B cell (primary cell): ENCODE measurements around the gene NTRK3. TPM values are rescaled to one million over a fixed set of nuclear protein-coding genes. Genes with fewer than 3 reads are reported as not detected.

Source experiments
- ATAC-seq: fragments of 200-7000 bp; cut with Tn5 transposase; one replicate; pipeline ENCODE4 v1.10.0; 2021; ENCODE audit warnings: low read depth, mild to moderate bottlenecking, moderate number of reproducible peaks, moderate library complexity
- CTCF ChIA-PET: fragments of 350-600 bp; sonication (Branson Sonifier 250); formaldehyde crosslinking; loops from one replicate; lab custom pipeline; 2021; ENCODE audit warnings: antibody characterized with exemption, inconsistent platforms; lab: Charles Lee
- POLR2A ChIA-PET: fragments of 350-600 bp; sonication (Branson Sonifier 250); formaldehyde crosslinking; loops from one replicate; lab custom pipeline; 2021; ENCODE audit warnings: antibody characterized with exemption; lab: Charles Lee
- DNase-seq: peaks from one replicate; pipeline ENCODE4 v3.0.0; 2013
- H2AFZ ChIP-seq: 2 replicates; pipeline ENCODE4 v1.6.1; 2012; ENCODE audit warnings: mild to moderate bottlenecking, low read depth, low read length; ENCODE audit not compliant: insufficient read depth, poor library complexity, severe bottlenecking
- H3K27ac ChIP-seq, 2 donors: 1 replicate in 1 of 2; 2 replicates in 1 of 2; pipeline ENCODE4 v1.5.1; 2012 to 2013; ENCODE audit warnings: low read length in 2 of 2, mild to moderate bottlenecking in 2 of 2, moderate library complexity in 1 of 2
- H3K27me3 ChIP-seq, 4 experiments: fragments of 200-600 bp in 1 of 4; sonication (generic) in 1 of 4; replicated peaks in 1 of 4; 1 replicate in 2 of 4; 2 replicates in 2 of 4; pipeline versions ENCODE4 v1.6.1 to v1.7.0; 2013 to 2016; ENCODE audit warnings: low read length in 3 of 4, mild to moderate bottlenecking in 2 of 4, mixed read lengths in 1 of 4, moderate library complexity in 1 of 4; ENCODE audit not compliant: insufficient read depth in 4 of 4, control insufficient read depth in 3 of 4; ENCODE audit errors: control extremely low read depth in 1 of 4
- H3K36me3 ChIP-seq, 2 experiments: replicated peaks in 1 of 2; 1 replicate in 1 of 2; 2 replicates in 1 of 2; pipeline versions ENCODE4 v1.6.1 to v1.7.1; 2013; ENCODE audit warnings: low read length in 1 of 2; ENCODE audit not compliant: insufficient read depth in 2 of 2, control insufficient read depth in 1 of 2; ENCODE audit errors: control extremely low read depth in 1 of 2, extremely low read depth in 1 of 2
- H3K4me1 ChIP-seq, 2 donors: fragments of 200-600 bp in 1 of 2; sonication (generic) in 1 of 2; 1 replicate in 1 of 2; 2 replicates in 1 of 2; pipeline versions ENCODE4 v1.5.1 to v1.6.1; 2013 to 2017; ENCODE audit warnings: low read length in 2 of 2; ENCODE audit not compliant: control insufficient read depth in 2 of 2, insufficient read depth in 2 of 2
- H3K4me2 ChIP-seq: replicated peaks from 2 replicates; pipeline ENCODE3; 2012; ENCODE audit warnings: mild to moderate bottlenecking, low read depth, low read length; ENCODE audit not compliant: poor library complexity, severe bottlenecking
- H3K4me3 ChIP-seq, 5 experiments: fragments of 200-600 bp in 1 of 5; sonication (generic) in 1 of 5; 1 replicate in 3 of 5; 2 replicates in 2 of 5; pipeline versions ENCODE4 v1.5.1 to v1.7.0; 2011 to 2016; ENCODE audit warnings: low read length in 4 of 5, mild to moderate bottlenecking in 4 of 5, low read depth in 2 of 5, control low read depth in 1 of 5, moderate library complexity in 1 of 5; ENCODE audit not compliant: insufficient read depth in 1 of 5; ENCODE audit errors: control extremely low read depth in 1 of 5, extremely low read depth in 1 of 5
- H3K79me2 ChIP-seq: fragments of 200-600 bp; sonication (generic); one replicate; pipeline ENCODE4 v1.6.0; 2016; ENCODE audit warnings: low read length; ENCODE audit not compliant: control insufficient read depth, insufficient read depth
- H3K9ac ChIP-seq: fragments of 200-600 bp; sonication (generic); 2 replicates; pipeline ENCODE4 v1.6.1; 2017; ENCODE audit warnings: mild to moderate bottlenecking, low read length, moderate library complexity
- H3K9me3 ChIP-seq, 3 donors: one replicate each; pipeline versions ENCODE4 v1.6.1 to v1.7.1; 2013; ENCODE audit warnings: low read length in 2 of 3; ENCODE audit not compliant: control insufficient read depth in 2 of 3, insufficient read depth in 1 of 3; ENCODE audit errors: control extremely low read depth in 1 of 3
- H4K20me1 ChIP-seq: 2 replicates; pipeline ENCODE4 v1.6.0; 2012; ENCODE audit warnings: mild to moderate bottlenecking, low read length; ENCODE audit not compliant: insufficient read depth, control insufficient read depth, poor library complexity, severe bottlenecking
- H3K27ac Mint-ChIP-seq: one replicate; pipeline ENCODE4 v1.8.0; 2021; ENCODE audit warnings: mixed read lengths
- H3K27me3 Mint-ChIP-seq: one replicate; pipeline ENCODE4 v1.8.0; 2021; ENCODE audit warnings: mixed read lengths
- H3K4me1 Mint-ChIP-seq: one replicate; pipeline ENCODE4 v1.8.0; 2021; ENCODE audit warnings: mixed read lengths
- H3K4me3 Mint-ChIP-seq: one replicate; pipeline ENCODE4 v1.8.0; 2021; ENCODE audit warnings: mixed read lengths
- H3K9me3 Mint-ChIP-seq: one replicate; pipeline ENCODE4 v1.8.0; 2022; ENCODE audit warnings: mixed read lengths; ENCODE audit not compliant: insufficient read depth
- CTCF ChIP-seq: fragments of 200-600 bp; IDR thresholded peaks from one replicate; pipeline ENCODE4 v1.8.0; 2022; ENCODE audit warnings: antibody characterized with exemption, mild to moderate bottlenecking
- EZH2 ChIP-seq: IDR thresholded peaks from 2 replicates; pipeline ENCODE4 v1.6.1; 2012; ENCODE audit warnings: borderline replicate concordance, low read depth, mild to moderate bottlenecking, moderate library complexity, low read length; ENCODE audit not compliant: insufficient read depth, poor library complexity, severe bottlenecking
- WGBS: methylation state at CpG from one replicate; pipeline ENCODE4 v1.1.5; 2013; ENCODE audit warnings: missing lambda C conversion rate; ENCODE audit not compliant: insufficient coverage; 5-methylcytosine and 5-hydroxymethylcytosine counted together
- intact Hi-C: fragments of 100-400 bp; cut with micrococcal nuclease; formaldehyde crosslinking; loops from one replicate; pipeline ENCODE4 v1.10.0; 2022
- polyA plus RNA-seq: library from polyadenylated mRNA; depleted of rRNA; stranded (reverse); fragments of >200 nt; gene quantifications from 2 replicates; pipeline ENCODE4 v1.2.3, GENCODE V29; 2012
- total RNA-seq, 2 donors: library from RNA; stranded (reverse); fragments of 120-200 nt in 1 of 2; gene quantifications; 1 replicate in 1 of 2; 2 replicates in 1 of 2; pipeline versions ENCODE4 v1.2.3 to v1.2.4, GENCODE V29; 2013 to 2022

NTRK3 gene
- total and polyA plus RNA-seq, 2 donors (not counting 1 experiment from before 2014, with no cell fraction given) = not detected

GRCh38 chr15:88090481-88091011, 166.0 kb downstream of the NTRK3 start:
- H3K9me3 ChIP-seq = no peaks in the 10 kb centered on the region
- H3K4me1 ChIP-seq = no peaks in the 10 kb centered on the region
- intact Hi-C loops = no loop called here
- no peak overlapping the region for H3K4me3 Mint-ChIP-seq
- TF ChIP-seq CTCF (no peak), EZH2 (no peak)
- no peaks in the 10 kb centered on the region for H3K27me3 Mint-ChIP-seq
- no peaks in the 10 kb centered on the region for H3K79me2 ChIP-seq
- H3K9me3 Mint-ChIP-seq = peaks cover 5% of the 10 kb centered on the region
- no peaks in the 10 kb centered on the region for H4K20me1 ChIP-seq
- no peaks in the 10 kb centered on the region for H3K4me1 Mint-ChIP-seq
- CTCF ChIA-PET = no interaction called here
- POLR2A ChIA-PET = no interaction called here
- no peaks in the 10 kb centered on the region for H3K27me3 ChIP-seq
- H3K27ac ChIP-seq = no peak overlapping the region
- H2AFZ ChIP-seq = no peak overlapping the region
- no peak for DNase-seq
- no peak overlapping the region for H3K9ac ChIP-seq
- no peak overlapping the region for H3K4me3 ChIP-seq
- no peaks in the 10 kb centered on the region for H3K36me3 ChIP-seq
- H3K4me2 ChIP-seq = no peak overlapping the region
- no peak for ATAC-seq
- WGBS = 70% methylated on average over 5 of the region's 6 CpGs
- H3K27ac Mint-ChIP-seq = no peak overlapping the region

GRCh38 chr15:88089731-88090130, 166.8 kb downstream of the NTRK3 start:
- no peaks in the 10 kb centered on the region for H3K4me1 ChIP-seq
- ChIA-PET CTCF (no interaction called here), POLR2A (no interaction called here)
- Mint-ChIP-seq H3K4me1 (no peaks in the 10 kb centered on the region), H3K4me3 (no peak overlapping the region), H3K9me3 (peaks cover 5% of the 10 kb centered on the region), H3K27ac (no peak overlapping the region), H3K27me3 (no peaks in the 10 kb centered on the region)
- no peaks in the 10 kb centered on the region for H3K79me2 ChIP-seq
- H3K4me2 ChIP-seq = no peak overlapping the region
- WGBS = 87% methylated on average over 4 of the region's 4 CpGs
- no peaks in the 10 kb centered on the region for H3K9me3 ChIP-seq
- no peak for DNase-seq
- ATAC-seq = no peak
- intact Hi-C loops = no loop called here
- H3K27ac ChIP-seq = no peak overlapping the region
- TF ChIP-seq CTCF (no peak), EZH2 (no peak)
- H4K20me1 ChIP-seq = no peaks in the 10 kb centered on the region
- H3K36me3 ChIP-seq = no peaks in the 10 kb centered on the region
- H3K9ac ChIP-seq = no peak overlapping the region
- H3K4me3 ChIP-seq = no peak overlapping the region
- no peak overlapping the region for H2AFZ ChIP-seq
- no peaks in the 10 kb centered on the region for H3K27me3 ChIP-seq
